Activated naive CD4-positive, alpha-beta T cell (primary cell): ENCODE measurements around the gene NPFFR2.
"Not testable (repeated sequence)": the region's sequence is repeated elsewhere in the genome, so short reads cannot be mapped to it uniquely, and the experiment has no call there.

ENCODE experiments used
- DNase-seq, 4 experiments: peaks; one replicate each; lab custom pipeline; 2025; lab: John Stamatoyannopoulos, UW

Gene NPFFR2

DNA sequence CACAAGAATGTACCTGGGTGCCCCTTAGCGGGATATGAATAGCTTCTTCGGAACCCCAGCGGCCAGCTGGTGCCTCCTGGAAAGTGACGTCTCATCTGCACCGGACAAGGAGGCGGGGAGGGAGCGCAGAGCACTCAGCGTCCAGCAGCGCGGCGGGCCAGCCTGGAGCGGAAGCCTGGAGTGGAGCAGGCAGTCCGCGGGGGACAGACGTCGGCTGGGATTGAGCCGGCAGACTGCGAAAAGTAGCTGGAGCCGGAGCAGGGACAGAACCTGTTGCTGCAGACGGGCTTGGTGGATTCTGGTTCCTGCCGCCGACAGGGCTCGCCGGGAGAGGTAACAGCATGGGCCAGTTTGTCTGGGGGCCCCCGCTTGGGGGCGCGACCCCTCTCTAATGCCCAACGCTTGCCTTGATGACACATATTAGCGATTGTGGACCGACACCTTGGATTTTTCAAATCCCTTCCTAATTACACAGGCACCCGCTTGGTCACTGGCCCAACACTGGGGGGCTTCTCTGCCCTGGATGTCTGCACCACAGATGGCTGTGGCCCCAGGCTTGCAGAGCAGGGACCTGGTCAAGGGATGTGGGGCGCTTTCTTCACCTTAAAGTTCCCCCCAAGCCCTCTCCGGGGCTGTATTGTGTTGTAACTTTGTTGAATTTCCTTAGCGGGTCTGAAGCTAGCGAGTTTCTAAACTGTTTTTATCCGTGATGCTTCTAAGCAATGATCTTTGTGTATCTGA lies at the start of gene NPFFR2:
TSS of gene NPFFR2 (plus strand) at position 133 of the 741 bp plus-strand sequence. CDS start 96,592 bp downstream, outside the sequence.
- no peak for DNase-seq

DNA sequence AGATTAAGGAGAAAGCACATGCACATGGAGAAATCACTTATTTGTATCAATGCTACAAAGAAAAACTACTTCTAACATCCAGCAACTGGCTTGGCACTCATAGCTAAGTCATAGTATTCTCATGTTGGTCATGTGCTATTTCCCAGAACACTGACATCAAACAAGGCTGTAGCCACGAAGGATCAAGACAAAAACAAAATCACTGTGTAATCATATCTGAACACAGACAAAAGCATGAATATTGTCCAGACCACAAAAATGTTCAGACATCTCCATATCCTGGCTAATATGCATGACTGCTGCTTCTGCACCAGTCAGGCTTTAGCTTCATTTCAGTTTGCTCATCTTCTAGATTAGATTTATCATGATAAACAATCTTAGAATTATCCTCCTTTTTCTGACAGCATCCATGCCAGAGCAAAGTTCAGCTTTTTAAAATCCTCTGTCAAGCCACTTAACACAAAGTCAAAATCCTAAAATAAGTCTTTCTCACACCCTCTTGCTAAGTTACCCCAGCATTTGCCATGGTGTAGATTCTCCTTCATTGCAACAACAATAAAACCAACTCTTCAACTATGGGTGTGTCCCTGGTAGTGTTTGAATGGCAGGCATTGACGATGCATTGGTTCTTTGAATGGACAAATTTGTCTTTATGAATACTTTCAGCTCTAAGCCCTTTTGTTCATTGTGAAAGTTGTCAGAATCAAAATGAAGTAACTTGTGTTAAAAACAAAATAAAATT lies 39.1 kb upstream of the NPFFR2 start:
- no peak for DNase-seq

- no peak for DNase-seq
These were observed 37.2 kb upstream of the NPFFR2 start for GRCh38 chr4:71994559-71994958.

DNA sequence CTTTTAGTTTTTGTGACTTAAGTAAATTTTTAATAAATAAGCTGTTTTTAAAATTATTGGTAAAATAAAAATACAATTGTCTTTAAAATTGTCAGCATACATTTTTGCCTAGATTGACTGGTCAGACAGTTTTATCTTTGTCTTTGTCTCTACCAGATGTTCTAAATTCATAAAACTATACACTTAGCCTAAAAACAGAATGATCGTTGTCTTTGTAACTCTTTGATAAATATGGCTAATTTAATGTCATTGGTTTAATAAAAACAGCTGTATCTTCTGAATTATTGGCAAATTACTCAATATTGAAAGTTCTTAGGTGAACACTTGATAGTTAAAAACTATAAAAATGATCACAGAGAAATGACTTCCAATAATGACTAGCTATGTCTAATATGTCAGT lies 36.5 kb upstream of the NPFFR2 start:
- no peak for DNase-seq

DNA sequence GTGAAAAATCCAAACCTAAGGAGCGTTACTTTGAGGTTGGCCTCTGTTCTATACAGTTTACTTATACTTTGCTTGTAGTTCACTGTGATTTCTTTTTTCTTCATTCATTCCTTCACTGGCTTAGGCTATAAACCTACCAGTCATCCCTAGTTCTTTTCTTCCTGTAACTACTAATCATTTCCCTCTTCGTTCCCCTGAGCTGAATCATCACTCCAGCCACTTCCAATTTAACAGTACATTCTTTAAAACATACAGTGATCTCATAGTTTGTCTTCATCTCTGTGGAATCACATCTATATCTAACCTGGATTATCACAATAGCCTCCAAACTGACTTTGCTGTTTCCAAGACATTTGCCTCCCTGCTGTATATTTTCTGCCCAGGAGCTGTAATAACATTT lies 25.2 kb upstream of the NPFFR2 start:
- DNase-seq = no peak

- no peak for DNase-seq
These were observed 19.9 kb upstream of the NPFFR2 start for GRCh38 chr4:72011906-72012305.

DNA sequence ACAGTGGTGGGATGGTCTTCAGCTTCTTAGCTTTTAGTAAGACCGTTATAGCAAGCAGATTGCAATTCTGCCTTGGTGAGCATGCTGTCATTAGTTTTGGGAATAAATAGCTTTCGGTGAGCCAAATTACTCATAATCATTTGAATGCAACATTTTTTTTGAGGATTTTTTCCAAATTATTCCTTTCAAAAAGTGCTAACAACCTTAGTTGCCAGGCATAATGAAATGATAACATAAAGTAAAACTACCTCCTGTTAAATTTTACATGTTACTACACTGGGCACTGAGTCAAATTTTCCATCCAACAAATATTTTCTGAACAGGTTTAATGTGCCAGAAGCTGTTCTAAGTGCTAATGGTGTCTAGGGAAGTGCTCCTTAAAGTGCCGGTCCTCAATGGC lies 15.8 kb upstream of the NPFFR2 start:
- DNase-seq = no peak

GRCh38 chr4:72019688-72020087 lies 12.1 kb upstream of the NPFFR2 start:
- no peak for DNase-seq

DNA sequence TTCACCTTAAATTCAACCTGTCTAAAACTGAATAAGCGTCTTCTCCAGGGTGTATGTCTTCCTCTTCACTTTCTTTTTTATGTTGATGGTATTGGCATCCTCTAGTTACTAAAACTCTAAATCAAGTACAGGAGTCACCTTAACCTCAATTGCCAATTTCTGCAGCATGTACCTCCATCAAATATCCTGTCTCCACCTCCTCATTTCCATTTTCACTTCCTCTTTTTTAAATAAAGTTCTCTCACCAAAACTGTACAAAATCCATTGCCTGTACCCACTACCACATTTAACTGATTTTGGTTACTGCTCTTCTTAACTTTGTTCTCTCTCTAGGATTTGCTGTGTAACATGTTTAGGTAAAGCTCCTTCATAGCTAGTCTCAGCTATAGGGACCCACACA lies 9.2 kb upstream of the NPFFR2 start:
- no peak for DNase-seq

- no peak for DNase-seq
These were observed 23.8 kb downstream of the NPFFR2 start for GRCh38 chr4:72055566-72055965.

- no peak for DNase-seq
These were observed 31.9 kb downstream of the NPFFR2 start for GRCh38 chr4:72063726-72064125.

- no peak for DNase-seq
These were observed 35.3 kb downstream of the NPFFR2 start for GRCh38 chr4:72067051-72067450.

DNA sequence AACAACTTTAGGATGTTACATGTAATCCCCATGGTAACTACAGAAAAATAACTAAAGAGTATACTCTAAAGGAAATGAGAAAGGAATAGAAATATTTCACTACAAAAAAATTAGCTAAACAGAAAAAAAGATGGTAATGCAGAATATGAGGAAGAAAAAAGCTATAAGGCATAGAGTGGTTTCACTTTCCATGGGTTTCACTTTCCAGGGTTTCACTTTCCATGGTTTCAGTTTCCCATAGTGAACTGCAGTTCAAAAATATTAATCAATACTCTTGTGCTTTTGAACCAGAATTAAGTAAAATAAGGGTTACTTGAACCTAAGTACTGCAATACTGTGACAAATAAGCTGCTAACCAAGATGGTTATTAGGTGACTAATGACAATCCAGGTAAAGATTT lies 42.0 kb downstream of the NPFFR2 start:
- no peak for DNase-seq

GRCh38 chr4:72076562-72076961 lies 44.8 kb downstream of the NPFFR2 start:
- DNase-seq = no peak

DNA sequence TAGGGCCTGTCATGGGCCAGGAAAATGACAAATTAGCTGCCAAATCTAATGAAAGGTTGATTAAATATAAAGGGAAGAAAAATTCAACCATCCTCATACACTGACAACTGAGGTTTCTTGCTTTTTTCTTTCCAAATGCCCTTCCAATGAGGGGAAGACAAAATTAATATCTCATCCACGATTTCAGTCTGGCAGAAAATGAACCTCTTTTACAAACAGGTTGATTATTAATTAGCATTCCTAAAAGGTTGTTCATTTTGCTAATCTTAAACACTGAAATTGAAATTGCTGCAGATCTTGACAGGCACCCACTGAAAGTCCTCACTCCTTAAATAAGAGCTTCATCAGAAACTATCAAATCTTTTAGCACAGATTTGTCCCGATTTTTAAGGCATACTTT lies 45.5 kb downstream of the NPFFR2 start:
- DNase-seq = no peak

DNA sequence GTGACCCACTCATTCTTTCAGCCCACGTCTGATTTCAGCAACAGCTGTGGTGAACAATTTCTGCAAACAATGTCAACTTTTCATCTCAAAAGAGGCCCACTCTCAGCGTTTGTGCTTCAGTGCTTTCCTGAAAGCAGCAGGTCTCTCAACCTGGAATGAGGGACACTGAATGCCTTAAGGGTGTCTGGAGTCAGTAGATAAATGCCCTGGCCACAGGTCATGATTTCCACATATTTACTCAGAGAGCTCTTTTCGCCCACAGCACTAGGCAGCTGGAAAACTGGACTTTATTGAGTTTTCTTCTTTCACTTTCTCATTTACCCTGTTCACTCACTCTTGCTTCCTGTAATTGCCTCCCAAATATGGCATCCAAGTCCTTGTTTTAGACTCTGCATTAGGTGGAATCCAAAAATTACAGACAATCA lies 52.8 kb downstream of the NPFFR2 start:
- no peak for DNase-seq

DNA sequence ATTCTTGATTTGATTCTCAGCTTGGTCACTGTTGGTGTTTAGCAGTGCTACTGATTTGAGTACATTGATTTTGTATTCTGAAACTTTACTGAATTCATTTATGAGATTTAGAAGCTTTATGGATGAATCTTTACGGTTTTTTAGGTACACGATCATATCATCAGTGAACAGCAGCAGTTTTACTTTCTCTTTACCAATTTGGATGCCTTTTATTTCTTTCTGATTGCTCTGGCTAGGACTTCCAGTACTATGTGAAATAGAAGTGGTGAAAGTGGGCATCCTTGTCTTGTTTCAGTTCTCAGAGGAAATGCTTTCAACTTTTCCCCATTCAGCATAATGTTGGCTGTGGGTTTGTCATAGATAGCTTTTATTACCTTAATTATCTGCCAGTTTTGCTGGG lies 58.8 kb downstream of the NPFFR2 start:
- not testable (repeated sequence) for DNase-seq

DNA sequence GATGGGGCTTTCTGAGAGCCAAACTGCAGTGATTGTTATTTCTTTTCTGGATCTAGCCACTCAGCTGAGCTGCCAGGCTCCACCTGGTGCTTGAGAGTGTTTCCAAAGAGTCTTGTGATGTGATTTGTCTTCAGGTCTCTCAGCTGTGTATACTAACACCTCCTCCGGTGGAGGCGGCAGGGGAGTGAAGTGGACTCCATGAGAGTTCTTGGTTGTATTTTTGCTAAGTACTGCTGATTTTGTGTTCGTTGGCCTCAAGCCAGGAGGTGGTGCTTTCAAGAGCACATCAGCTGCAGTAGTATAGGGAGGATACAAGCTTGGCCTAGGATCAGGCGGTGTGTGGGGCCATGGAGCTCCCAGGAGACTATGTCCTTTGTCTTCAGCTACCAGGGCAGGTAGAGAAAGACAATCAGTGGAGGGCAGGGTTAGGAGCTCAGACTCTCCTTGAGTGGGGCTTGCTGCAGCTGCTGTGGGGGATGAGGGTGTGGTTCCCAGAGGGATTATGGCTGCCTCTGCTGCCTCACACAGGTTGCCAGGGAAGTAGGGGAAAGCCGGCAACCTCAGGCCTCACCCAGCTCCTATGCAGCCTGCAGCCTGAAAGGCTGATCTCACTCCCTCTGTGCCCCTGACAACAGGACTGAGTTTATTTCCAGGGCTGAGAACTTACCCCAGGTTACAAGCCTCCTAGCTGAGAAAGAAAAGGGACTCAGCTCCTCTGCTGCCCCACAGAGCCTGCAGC lies 62.4 kb downstream of the NPFFR2 start:
- no peak for DNase-seq

DNA sequence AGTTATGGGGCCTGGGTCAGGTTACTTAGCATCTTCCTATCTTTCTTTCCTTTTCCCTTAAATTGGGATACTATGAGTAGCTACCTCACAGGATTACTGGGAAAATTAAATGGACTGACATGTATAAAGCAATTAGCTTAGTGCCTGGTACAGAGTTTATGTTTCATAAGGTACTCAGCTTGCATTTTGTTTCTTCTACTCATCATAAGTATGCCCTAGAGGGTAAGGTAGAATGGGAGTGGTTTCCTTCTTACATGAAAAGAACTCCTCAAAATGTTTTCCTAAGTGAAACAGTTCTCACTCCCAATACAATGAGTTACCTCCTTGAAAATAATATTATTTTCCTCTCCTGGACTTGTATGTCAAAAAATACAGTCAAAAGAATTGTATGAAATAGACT lies 75.7 kb downstream of the NPFFR2 start:
- DNase-seq = no peak

GRCh38 chr4:72109364-72109763 lies 77.6 kb downstream of the NPFFR2 start:
- no peak for DNase-seq

- no peak for DNase-seq
These were observed 78.2 kb downstream of the NPFFR2 start for GRCh38 chr4:72109959-72110497.

GRCh38 chr4:72110886-72111285 lies 79.1 kb downstream of the NPFFR2 start:
- DNase-seq = no peak

GRCh38 chr4:72111863-72112262 lies 80.1 kb downstream of the NPFFR2 start:
- DNase-seq = no peak
